Activated CD8-positive, alpha-beta memory T cell treated with anti-CD3 and anti-CD28 coated beads for 36 hours (primary cell): Measurements from ENCODE around the gene BLTP3B. TPM values are rescaled to one million over a fixed set of nuclear protein-coding genes. Genes with fewer than 3 reads are reported as not detected.
"Not testable (repeated sequence)": the region's sequence is repeated elsewhere in the genome, so short reads cannot be mapped to it uniquely, and the experiment has no call there.

Experiments used
- CTCF ChIA-PET: fragments of 350-600 bp; sonication (Branson Sonifier 250); formaldehyde crosslinking; loops from one replicate; lab custom pipeline; 2021; ENCODE audit warnings: antibody characterized with exemption; lab: Charles Lee
- POLR2A ChIA-PET: fragments of 350-600 bp; sonication (Branson Sonifier 250); formaldehyde crosslinking; loops from one replicate; lab custom pipeline; 2021; ENCODE audit warnings: antibody characterized with exemption; lab: Charles Lee
- total RNA-seq, 2 experiments: library from RNA; stranded (reverse); gene quantifications; one replicate each; pipeline ENCODE4 v1.2.3, GENCODE V29; 2021

BLTP3B gene
- total RNA-seq: 10 to 100 TPM; 54.6 to 57.4 TPM

- ChIA-PET POLR2A (interaction anchor here (0.5 kb wide), 1 partner anchor 54 kb away, joined by 5 read pairs; no protein-coding TSS in a partner anchor), CTCF (interaction anchor here (3.6 kb wide), 1 partner anchor 12 kb away, joined by 17 read pairs; no protein-coding TSS in a partner anchor)
Measured at GRCh38 chr12:100142851-100143559, at the start of gene BLTP3B. BLTP3B (minus strand) TSS chr12:100142874; CDS start chr12:100142635, 239 bp downstream.

GRCh38 chr12:100189636-100190394 is 47.1 kb upstream of the BLTP3B start:
- CTCF ChIA-PET: no interaction called here

GRCh38 chr12:100188888-100189635 is 46.4 kb upstream of the BLTP3B start:
- POLR2A ChIA-PET, CTCF ChIA-PET: not testable (repeated sequence)

More at GRCh38 chr12:100189636-100190394, 47.1 kb upstream of the BLTP3B start:
- POLR2A ChIA-PET: no interaction called here

GRCh38 chr12:100187857-100188519 is 45.3 kb upstream of the BLTP3B start:
- ChIA-PET CTCF (no interaction called here), POLR2A (no interaction called here)

GRCh38 chr12:100187068-100187467 is 44.4 kb upstream of the BLTP3B start:
- ChIA-PET CTCF (interaction anchor here (0.9 kb wide), 1 partner anchor 32 kb away, joined by 5 read pairs; no protein-coding TSS in a partner anchor), POLR2A (no interaction called here)

- CTCF ChIA-PET: interaction anchor here (0.9 kb wide), 1 partner anchor 31 kb away, joined by 5 read pairs; no protein-coding TSS in a partner anchor
- POLR2A ChIA-PET: interaction anchor here (0.7 kb wide), 1 partner anchor 21 kb away, joined by 3 read pairs; no protein-coding TSS in a partner anchor
Measured at GRCh38 chr12:100186071-100186470, 43.4 kb upstream of the BLTP3B start.

- CTCF ChIA-PET: interaction anchor here (0.6 kb wide), 1 partner anchor 241 kb away, joined by 3 read pairs; no protein-coding TSS in a partner anchor
Measured at GRCh38 chr12:100185361-100185894, 42.8 kb upstream of the BLTP3B start.

GRCh38 chr12:100184549-100185145 is 42.0 kb upstream of the BLTP3B start:
- ChIA-PET CTCF (no interaction called here), POLR2A (no interaction called here)

More at GRCh38 chr12:100185361-100185894, 42.8 kb upstream of the BLTP3B start:
- POLR2A ChIA-PET: no interaction called here

GRCh38 chr12:100179252-100179651 is 36.6 kb upstream of the BLTP3B start:
- ChIA-PET CTCF (no interaction called here), POLR2A (no interaction called here)

- CTCF ChIA-PET: interaction anchor here (1.6 kb wide), 1 partner anchor 22 kb away, joined by 4 read pairs; no protein-coding TSS in a partner anchor
- POLR2A ChIA-PET: not testable (repeated sequence)
Measured at GRCh38 chr12:100176493-100176892, 33.8 kb upstream of the BLTP3B start.

GRCh38 chr12:100174495-100174894 is 31.8 kb upstream of the BLTP3B start:
- POLR2A ChIA-PET: no interaction called here
- CTCF ChIA-PET: no interaction called here

GRCh38 chr12:100173111-100173510 is 30.4 kb upstream of the BLTP3B start:
- POLR2A ChIA-PET: no interaction called here
- CTCF ChIA-PET: no interaction called here

GRCh38 chr12:100171248-100171647 is 28.6 kb upstream of the BLTP3B start:
- ChIA-PET POLR2A (interaction anchor here (0.6 kb wide), 1 partner anchor 1585 kb away, joined by 13 read pairs; no protein-coding TSS in a partner anchor), CTCF (no interaction called here)

- ChIA-PET POLR2A (no interaction called here), CTCF (no interaction called here)
Measured at GRCh38 chr12:100170313-100170858, 27.7 kb upstream of the BLTP3B start.

GRCh38 chr12:100169345-100169744 is 26.7 kb upstream of the BLTP3B start:
- ChIA-PET POLR2A (no interaction called here), CTCF (no interaction called here)

- POLR2A ChIA-PET: no interaction called here
- CTCF ChIA-PET: interaction anchor here (1.0 kb wide), 1 partner anchor 14 kb away, joined by 3 read pairs; no protein-coding TSS in a partner anchor
Measured at GRCh38 chr12:100168562-100168961, 25.9 kb upstream of the BLTP3B start.

GRCh38 chr12:100166232-100166631 is 23.6 kb upstream of the BLTP3B start:
- ChIA-PET CTCF (no interaction called here), POLR2A (no interaction called here)

- CTCF ChIA-PET: interaction anchor here (1.0 to 2.8 kb wide), 2 partner anchors 10 to 11 kb away, joined by 3 to 12 read pairs; no protein-coding TSS in a partner anchor
- POLR2A ChIA-PET: no interaction called here
Measured at GRCh38 chr12:100165356-100165755, 22.7 kb upstream of the BLTP3B start.
